ENCODE results near the gene WBP1L.
A peak's percentile ranks its signal among the peaks of the same experiment; 100 is the strongest.
"Not testable (repeated sequence)": the region's sequence is repeated elsewhere in the genome, so short reads cannot be mapped to it uniquely, and the experiment has no call there.

The WBP1L gene

GRCh38 chr10:102743588-102744373 is at the start of gene WBP1L:
Gene WBP1L, plus strand, starts transcription at chr10:102743948. Its CDS starts 106 bp downstream, at chr10:102744054.
- TF ChIP-seq, protein P1, sequence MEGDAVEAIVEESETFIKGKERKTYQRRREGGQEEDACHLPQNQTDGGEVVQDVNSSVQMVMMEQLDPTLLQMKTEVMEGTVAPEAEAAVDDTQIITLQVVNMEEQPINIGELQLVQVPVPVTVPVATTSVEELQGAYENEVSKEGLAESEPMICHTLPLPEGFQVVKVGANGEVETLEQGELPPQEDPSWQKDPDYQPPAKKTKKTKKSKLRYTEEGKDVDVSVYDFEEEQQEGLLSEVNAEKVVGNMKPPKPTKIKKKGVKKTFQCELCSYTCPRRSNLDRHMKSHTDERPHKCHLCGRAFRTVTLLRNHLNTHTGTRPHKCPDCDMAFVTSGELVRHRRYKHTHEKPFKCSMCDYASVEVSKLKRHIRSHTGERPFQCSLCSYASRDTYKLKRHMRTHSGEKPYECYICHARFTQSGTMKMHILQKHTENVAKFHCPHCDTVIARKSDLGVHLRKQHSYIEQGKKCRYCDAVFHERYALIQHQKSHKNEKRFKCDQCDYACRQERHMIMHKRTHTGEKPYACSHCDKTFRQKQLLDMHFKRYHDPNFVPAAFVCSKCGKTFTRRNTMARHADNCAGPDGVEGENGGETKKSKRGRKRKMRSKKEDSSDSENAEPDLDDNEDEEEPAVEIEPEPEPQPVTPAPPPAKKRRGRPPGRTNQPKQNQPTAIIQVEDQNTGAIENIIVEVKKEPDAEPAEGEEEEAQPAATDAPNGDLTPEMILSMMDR (IDR thresholded peaks at IDR 0.05; ENCODE audit: low read depth, low read length, missing control alignments): no peak
- DNase-seq (ENCODE audit: low read depth): peak; percentile 99
- H3K4me3 ChIP-seq (ENCODE audit: low read depth, low read length): peak within 1 kb of the TSS; percentile 99
- in situ Hi-C loops (cut with HindIII; ENCODE audit: low sequenced_read_pairs): no loop called here

- H3K4me3 ChIP-seq (ENCODE audit: low read depth, low read length); DNase-seq (ENCODE audit: low read depth); in situ Hi-C loops (cut with HindIII; ENCODE audit: low sequenced_read_pairs): not testable (repeated sequence)
These were observed 48.3 kb upstream of the WBP1L start for GRCh38 chr10:102695401-102695800.

DNA sequence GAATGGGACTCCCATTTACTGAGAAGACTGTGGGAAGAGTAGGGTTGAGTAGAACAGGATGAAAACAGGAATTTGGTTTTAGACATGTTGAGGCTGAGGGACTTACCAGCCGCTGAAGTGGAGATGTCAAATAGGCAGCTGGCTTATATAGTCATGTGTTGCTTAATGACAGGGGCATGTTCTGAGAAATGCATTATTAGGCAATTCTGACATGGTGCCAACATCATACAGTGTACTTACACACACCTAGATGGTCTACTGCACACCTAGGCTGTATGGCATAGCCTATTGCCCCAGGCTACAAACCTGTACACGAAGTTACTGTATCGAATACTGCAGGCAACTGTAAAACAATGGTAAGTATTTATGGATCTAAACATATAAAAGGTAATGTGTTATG is 47.0 kb upstream of the WBP1L start:
- TF ChIP-seq, protein P1 (IDR thresholded peaks at IDR 0.05; ENCODE audit: low read depth, low read length, missing control alignments): no peak
- no peak overlapping the region for H3K4me3 ChIP-seq (ENCODE audit: low read depth, low read length)
- no peak for DNase-seq (ENCODE audit: low read depth)
- in situ Hi-C loops (cut with HindIII; ENCODE audit: low sequenced_read_pairs): no loop called here

- in situ Hi-C loops (cut with HindIII; ENCODE audit: low sequenced_read_pairs): no loop called here
These were observed 44.9 kb upstream of the WBP1L start for GRCh38 chr10:102698894-102699293.

DNA sequence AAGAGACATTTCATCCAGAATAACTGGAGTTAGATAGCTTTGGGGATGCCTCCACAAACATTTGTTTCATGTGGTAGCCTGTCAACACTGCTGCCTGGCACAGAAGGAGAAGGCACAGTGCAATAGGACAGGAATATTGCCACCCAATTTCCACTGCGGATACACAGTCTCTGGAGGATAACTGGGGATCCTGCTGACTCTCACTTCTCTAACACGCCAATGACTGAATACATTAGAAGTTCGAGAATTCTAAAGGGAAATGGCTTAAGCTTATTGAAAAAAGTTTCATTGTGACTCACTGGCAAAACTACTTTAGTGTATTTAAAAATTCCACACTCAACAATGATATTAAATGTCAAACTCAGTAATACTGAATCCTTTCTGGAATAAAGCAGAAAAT is 42.5 kb upstream of the WBP1L start:
- DNase-seq (ENCODE audit: low read depth): no peak
- no peak overlapping the region for H3K4me3 ChIP-seq (ENCODE audit: low read depth, low read length)
- in situ Hi-C loops (cut with HindIII; ENCODE audit: low sequenced_read_pairs): no loop called here
- TF ChIP-seq, protein P1 (IDR thresholded peaks at IDR 0.05; ENCODE audit: low read depth, low read length, missing control alignments): no peak

More at GRCh38 chr10:102698894-102699293, 44.9 kb upstream of the WBP1L start:
- DNase-seq (ENCODE audit: low read depth): no peak
- no peak overlapping the region for H3K4me3 ChIP-seq (ENCODE audit: low read depth, low read length)
- TF ChIP-seq, protein P1 (IDR thresholded peaks at IDR 0.05; ENCODE audit: low read depth, low read length, missing control alignments): no peak

DNA sequence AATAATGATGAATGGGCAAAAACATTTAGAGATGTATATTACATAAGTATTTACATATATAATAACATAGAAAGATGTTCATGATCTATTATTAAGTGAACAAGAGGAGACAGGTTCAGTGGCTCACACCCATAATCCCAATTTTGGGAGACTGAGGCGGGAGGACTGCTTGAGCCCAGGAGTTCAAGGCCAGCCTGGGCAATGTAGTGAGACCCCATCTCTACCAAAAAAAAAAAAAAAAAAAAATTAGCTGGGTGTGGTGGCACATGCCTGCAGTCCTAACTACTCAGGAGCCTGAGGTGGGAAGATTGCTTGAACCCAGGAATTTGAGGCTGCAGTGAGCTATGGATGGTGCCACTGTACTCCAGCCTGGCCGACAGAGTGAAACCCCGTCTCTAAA is 42.0 kb upstream of the WBP1L start:
- DNase-seq (ENCODE audit: low read depth): no peak
- in situ Hi-C loops (cut with HindIII; ENCODE audit: low sequenced_read_pairs): no loop called here
- no peak overlapping the region for H3K4me3 ChIP-seq (ENCODE audit: low read depth, low read length)
- TF ChIP-seq, protein P1 (IDR thresholded peaks at IDR 0.05; ENCODE audit: low read depth, low read length, missing control alignments): no peak

GRCh38 chr10:102702742-102703141 is 41.0 kb upstream of the WBP1L start:
- TF ChIP-seq, protein P1 (IDR thresholded peaks at IDR 0.05; ENCODE audit: low read depth, low read length, missing control alignments): no peak
- no peak overlapping the region for H3K4me3 ChIP-seq (ENCODE audit: low read depth, low read length)
- no peak for DNase-seq (ENCODE audit: low read depth)
- in situ Hi-C loops (cut with HindIII; ENCODE audit: low sequenced_read_pairs): no loop called here

Data from astrocyte of the cerebellum (primary cell).